Caco-2 (cell line): ENCODE measurements around the gene VPS35. TPM values are rescaled to one million over a fixed set of nuclear protein-coding genes. Genes with fewer than 3 reads are reported as not detected.
A peak's percentile ranks its signal among the peaks of the same experiment; 100 is the strongest.

Experiments
- BruUV-seq: library from RNA; stranded (reverse); fragments of 400-500 nt; replicated peaks from 2 replicates; lab custom pipeline; 2021; lab: Mats Ljungman, UMichigan
- CTCF ChIA-PET: fragments of 300-600 bp; sonication (Branson Sonifier 250); formaldehyde crosslinking; loops from one replicate; lab custom pipeline; 2022; ENCODE audit warnings: antibody characterized with exemption; lab: Charles Lee
- POLR2A ChIA-PET: fragments of 300-600 bp; sonication (Branson Sonifier 250); formaldehyde crosslinking; loops from one replicate; lab custom pipeline; 2022; ENCODE audit warnings: antibody characterized with exemption; lab: Charles Lee
- DNase-seq, 2 experiments: peaks; one replicate each; pipeline versions ENCODE4 v3.0.0 to v3.0.0-alpha.2; 2020 to 2022
- H3K27me3 ChIP-seq: replicated peaks from 2 replicates; pipeline ENCODE4 v1.6.0; 2011; ENCODE audit warnings: low read length; ENCODE audit not compliant: control insufficient read depth, insufficient read depth
- H3K36me3 ChIP-seq: 2 replicates; pipeline ENCODE4 v1.5.1; 2011; ENCODE audit warnings: low read length; ENCODE audit not compliant: control insufficient read depth, insufficient read depth
- H3K4me1 ChIP-seq: fragments of 250-450 bp; sonication (Bioruptor Pico); 2 replicates; pipeline ENCODE4 v1.5.1; 2020; ENCODE audit warnings: mild to moderate bottlenecking
- H3K4me3 ChIP-seq: 2 replicates; pipeline ENCODE4 v1.5.1; 2011; ENCODE audit warnings: low read depth, mild to moderate bottlenecking, control low read depth, low read length
- H3K9me3 ChIP-seq: fragments of 250-450 bp; sonication (Bioruptor Pico); 2 replicates; pipeline ENCODE4 v1.5.1; 2020; ENCODE audit warnings: mild to moderate bottlenecking, moderate library complexity
- H3K27ac Mint-ChIP-seq: one replicate; pipeline ENCODE4 v1.8.0; 2022; ENCODE audit warnings: mixed read lengths; ENCODE audit not compliant: unreplicated experiment
- H3K27me3 Mint-ChIP-seq: one replicate; pipeline ENCODE4 v1.8.0; 2022; ENCODE audit warnings: mixed read lengths; ENCODE audit not compliant: insufficient read depth, unreplicated experiment
- H3K36me3 Mint-ChIP-seq: one replicate; pipeline ENCODE4 v1.8.0; 2022; ENCODE audit warnings: mild to moderate bottlenecking, mixed read lengths; ENCODE audit not compliant: insufficient read depth, unreplicated experiment
- H3K4me1 Mint-ChIP-seq: one replicate; pipeline ENCODE4 v1.8.0; 2022; ENCODE audit warnings: low read depth, mixed read lengths; ENCODE audit not compliant: unreplicated experiment
- H3K4me3 Mint-ChIP-seq: one replicate; pipeline ENCODE4 v1.8.0; 2022; ENCODE audit warnings: mild to moderate bottlenecking, moderate library complexity, mixed read lengths; ENCODE audit not compliant: unreplicated experiment
- H3K9me3 Mint-ChIP-seq: one replicate; pipeline ENCODE4 v1.8.0; 2022; ENCODE audit warnings: mixed read lengths; ENCODE audit not compliant: unreplicated experiment
- CTCF ChIP-seq, 2 experiments: fragments of 200-600 bp in 1 of 2; IDR thresholded peaks; 1 replicate in 1 of 2; 2 replicates in 1 of 2; pipeline versions ENCODE4 v1.5.1 to v1.8.0; 2011 to 2022; ENCODE audit warnings: antibody characterized with exemption in 1 of 2, control low read depth in 1 of 2, inconsistent platforms in 1 of 2, low read depth in 1 of 2, low read length in 1 of 2, mild to moderate bottlenecking in 1 of 2, moderate library complexity in 1 of 2; ENCODE audit not compliant: insufficient read depth in 1 of 2, severe bottlenecking in 1 of 2, unreplicated experiment in 1 of 2
- intact Hi-C: fragments of 100-400 bp; cut with micrococcal nuclease; formaldehyde crosslinking; loops from one replicate; pipeline ENCODE4 v1.10.0; 2022; ENCODE audit not compliant: unreplicated experiment
- total RNA-seq: library from RNA; stranded (reverse); gene quantifications from 2 replicates; pipeline ENCODE4 v1.2.3, GENCODE V29; 2022

The VPS35 gene
- total RNA-seq, 1 experiment from 2014 or later: 120 TPM

GRCh38 chr16:46706642-46707041, 17.7 kb upstream of the VPS35 start:
- no peaks in the 10 kb centered on the region for H3K27me3 ChIP-seq
- intact Hi-C loops: loop anchor here (1.0 kb wide), 1 partner anchor 42 kb away; the partner anchor contains the start of gene MYLK3
- H3K4me1 Mint-ChIP-seq: peaks cover 11% of the 10 kb centered on the region
- peak overlapping the region; percentile 39 for H3K4me3 Mint-ChIP-seq
- BruUV-seq: no TSS peak
- CTCF ChIA-PET: no interaction called here
- no peaks in the 10 kb centered on the region for H3K36me3 Mint-ChIP-seq
- H3K36me3 ChIP-seq: no peaks in the 10 kb centered on the region
- no peaks in the 10 kb centered on the region for H3K9me3 ChIP-seq
- no peak for TF ChIP-seq CTCF (IDR thresholded peaks at IDR 0.05; ENCODE audit: insufficient read depth in 1 of 2, low read depth in 1 of 2, low read length in 1 of 2, severe bottlenecking in 1 of 2, unreplicated experiment in 1 of 2)
- no peaks in the 10 kb centered on the region for H3K27me3 Mint-ChIP-seq
- H3K4me3 ChIP-seq: no peak overlapping the region
- no peaks in the 10 kb centered on the region for H3K9me3 Mint-ChIP-seq
- peaks cover 15% of the 10 kb centered on the region for H3K4me1 ChIP-seq
- DNase-seq: no peak
- POLR2A ChIA-PET: no interaction called here
- H3K27ac Mint-ChIP-seq: peak overlapping the region; percentile 68

- POLR2A ChIA-PET: no interaction called here
- Mint-ChIP-seq H3K27ac (no peak overlapping the region), H3K4me1 (peaks cover 7% of the 10 kb centered on the region), H3K4me3 (no peak overlapping the region), H3K36me3 (peaks cover 8% of the 10 kb centered on the region), H3K27me3 (no peaks in the 10 kb centered on the region), H3K9me3 (no peaks in the 10 kb centered on the region)
- CTCF ChIA-PET: no interaction called here
- DNase-seq: no peak
- intact Hi-C loops: no loop called here
- H3K36me3 ChIP-seq: no peaks in the 10 kb centered on the region
- no peak for TF ChIP-seq CTCF (IDR thresholded peaks at IDR 0.05; ENCODE audit: insufficient read depth in 1 of 2, low read depth in 1 of 2, low read length in 1 of 2, severe bottlenecking in 1 of 2, unreplicated experiment in 1 of 2)
- no peaks in the 10 kb centered on the region for H3K9me3 ChIP-seq
- H3K27me3 ChIP-seq: no peaks in the 10 kb centered on the region
- no peak overlapping the region for H3K4me3 ChIP-seq
- BruUV-seq: no TSS peak
- peaks cover 8% of the 10 kb centered on the region for H3K4me1 ChIP-seq
Observed at GRCh38 chr16:46702030-46702429, 13.1 kb upstream of the VPS35 start.

GRCh38 chr16:46701615-46702014, 12.6 kb upstream of the VPS35 start:
- no peak for DNase-seq
- no peak overlapping the region for H3K4me3 ChIP-seq
- ChIA-PET POLR2A (no interaction called here), CTCF (interaction anchor here (0.6 kb wide), 1 partner anchor 80 kb away, joined by 3 read pairs; the partner anchor contains the start of gene SHCBP1)
- peaks cover 3% of the 10 kb centered on the region for H3K4me1 Mint-ChIP-seq
- no peak for TF ChIP-seq CTCF (IDR thresholded peaks at IDR 0.05; ENCODE audit: insufficient read depth in 1 of 2, low read depth in 1 of 2, low read length in 1 of 2, severe bottlenecking in 1 of 2, unreplicated experiment in 1 of 2)
- no peaks in the 10 kb centered on the region for H3K9me3 ChIP-seq
- peaks cover 12% of the 10 kb centered on the region for H3K36me3 Mint-ChIP-seq
- H3K36me3 ChIP-seq: no peaks in the 10 kb centered on the region
- H3K27me3 Mint-ChIP-seq: no peaks in the 10 kb centered on the region
- peaks cover 4% of the 10 kb centered on the region for H3K4me1 ChIP-seq
- no peaks in the 10 kb centered on the region for H3K27me3 ChIP-seq
- no peaks in the 10 kb centered on the region for H3K9me3 Mint-ChIP-seq
- intact Hi-C loops: no loop called here
- BruUV-seq: no TSS peak
- H3K4me3 Mint-ChIP-seq: no peak overlapping the region
- H3K27ac Mint-ChIP-seq: no peak overlapping the region
